ENCODE results near the gene CRELD2.

Gene CRELD2

GRCh38 chr22:49953680-49954344 lies 35.4 kb downstream of the CRELD2 start:
- in situ Hi-C loops (cut with MboI; ENCODE audit: low sequenced_read_pairs), result no loop called here

GRCh38 chr22:49954354-49954753 lies 35.9 kb downstream of the CRELD2 start:
- in situ Hi-C loops (cut with MboI; ENCODE audit: low sequenced_read_pairs), result no loop called here

- in situ Hi-C loops (cut with MboI; ENCODE audit: low sequenced_read_pairs), result no loop called here
These were observed 36.7 kb downstream of the CRELD2 start for GRCh38 chr22:49954991-49955580.

- in situ Hi-C loops (cut with MboI; ENCODE audit: low sequenced_read_pairs), result no loop called here
These were observed 37.4 kb downstream of the CRELD2 start for GRCh38 chr22:49955581-49956417.

- in situ Hi-C loops (cut with MboI; ENCODE audit: low sequenced_read_pairs), result no loop called here
These were observed 38.0 kb downstream of the CRELD2 start for GRCh38 chr22:49956418-49956770.

- in situ Hi-C loops (cut with MboI; ENCODE audit: low sequenced_read_pairs), result no loop called here
These were observed 38.7 kb downstream of the CRELD2 start for GRCh38 chr22:49956914-49957825.

GRCh38 chr22:49957826-49958365 lies 39.5 kb downstream of the CRELD2 start:
- in situ Hi-C loops (cut with MboI; ENCODE audit: low sequenced_read_pairs), result no loop called here

- in situ Hi-C loops (cut with MboI; ENCODE audit: low sequenced_read_pairs), result no loop called here
These were observed 40.0 kb downstream of the CRELD2 start for GRCh38 chr22:49958366-49958921.

GRCh38 chr22:49958931-49959781 lies 40.7 kb downstream of the CRELD2 start:
- in situ Hi-C loops (cut with MboI; ENCODE audit: low sequenced_read_pairs), result no loop called here

GRCh38 chr22:49959782-49960158 lies 41.3 kb downstream of the CRELD2 start:
- in situ Hi-C loops (cut with MboI; ENCODE audit: low sequenced_read_pairs), result no loop called here

- in situ Hi-C loops (cut with MboI; ENCODE audit: low sequenced_read_pairs), result no loop called here
These were observed 41.9 kb downstream of the CRELD2 start, which contains the start of gene PIM3 for GRCh38 chr22:49960159-49961004. TSS of gene PIM3 (plus strand) at chr22:49960772. CDS start at chr22:49960948, 176 bp downstream.

- in situ Hi-C loops (cut with MboI; ENCODE audit: low sequenced_read_pairs), result no loop called here
These were observed 42.7 kb downstream of the CRELD2 start for GRCh38 chr22:49961005-49961600.

GRCh38 chr22:49961601-49962011 lies 43.2 kb downstream of the CRELD2 start:
- in situ Hi-C loops (cut with MboI; ENCODE audit: low sequenced_read_pairs), result no loop called here

- in situ Hi-C loops (cut with MboI; ENCODE audit: low sequenced_read_pairs), result no loop called here
These were observed 43.7 kb downstream of the CRELD2 start for GRCh38 chr22:49962012-49962750.

- in situ Hi-C loops (cut with MboI; ENCODE audit: low sequenced_read_pairs), result no loop called here
These were observed 44.6 kb downstream of the CRELD2 start for GRCh38 chr22:49962751-49963646.

GRCh38 chr22:49963647-49964026 lies 45.2 kb downstream of the CRELD2 start:
- in situ Hi-C loops (cut with MboI; ENCODE audit: low sequenced_read_pairs), result no loop called here

Data from HL-60/S4 treated with phorbol 12-myristate 13-acetate at 8.2 ng/mL for 4 days and 3 days (cell line).